ENCODE measurements around the gene LINGO3.
"Not testable (repeated sequence)": the region's sequence is repeated elsewhere in the genome, so short reads cannot be mapped to it uniquely, and the experiment has no call there.

The LINGO3 gene

GRCh38 chr19:2308114-2308556 is at the start of gene LINGO3:
LINGO3 (minus strand) TSS chr19:2308154; CDS start chr19:2291776, 16,378 bp downstream.
- no peak for DNase-seq (ENCODE audit: low read depth)

- DNase-seq (ENCODE audit: low read depth) = no peak
Measured at GRCh38 chr19:2356036-2356646, 48.2 kb upstream of the LINGO3 start.

- DNase-seq (ENCODE audit: low read depth) = no peak
Measured at GRCh38 chr19:2355168-2356035, 47.4 kb upstream of the LINGO3 start.

GRCh38 chr19:2354670-2355069 is 46.7 kb upstream of the LINGO3 start:
- no peak for DNase-seq (ENCODE audit: low read depth)

GRCh38 chr19:2353887-2354592 is 46.1 kb upstream of the LINGO3 start:
- no peak for DNase-seq (ENCODE audit: low read depth)

- DNase-seq (ENCODE audit: low read depth) = no peak
Measured at GRCh38 chr19:2353159-2353886, 45.4 kb upstream of the LINGO3 start.

GRCh38 chr19:2352121-2352520 is 44.2 kb upstream of the LINGO3 start:
- no peak for DNase-seq (ENCODE audit: low read depth)

- no peak for DNase-seq (ENCODE audit: low read depth)
Measured at GRCh38 chr19:2351591-2351990, 43.6 kb upstream of the LINGO3 start.

GRCh38 chr19:2350656-2351055 is 42.7 kb upstream of the LINGO3 start:
- DNase-seq (ENCODE audit: low read depth) = no peak

GRCh38 chr19:2349818-2350217 is 41.9 kb upstream of the LINGO3 start:
- DNase-seq (ENCODE audit: low read depth) = not testable (repeated sequence)

- DNase-seq (ENCODE audit: low read depth) = no peak
Measured at GRCh38 chr19:2345794-2346663, 38.1 kb upstream of the LINGO3 start.

- DNase-seq (ENCODE audit: low read depth) = no peak
Measured at GRCh38 chr19:2345076-2345475, 37.1 kb upstream of the LINGO3 start.

- DNase-seq (ENCODE audit: low read depth) = no peak
Measured at GRCh38 chr19:2344381-2344870, 36.5 kb upstream of the LINGO3 start.

GRCh38 chr19:2343289-2343982 is 35.5 kb upstream of the LINGO3 start:
- DNase-seq (ENCODE audit: low read depth) = no peak

- DNase-seq (ENCODE audit: low read depth) = no peak
Measured at GRCh38 chr19:2342656-2343288, 34.8 kb upstream of the LINGO3 start.

GRCh38 chr19:2341982-2342381 is 34.0 kb upstream of the LINGO3 start:
- no peak for DNase-seq (ENCODE audit: low read depth)

GRCh38 chr19:2341244-2341751 is 33.3 kb upstream of the LINGO3 start:
- DNase-seq (ENCODE audit: low read depth) = no peak

- no peak for DNase-seq (ENCODE audit: low read depth)
Measured at GRCh38 chr19:2340496-2341243, 32.7 kb upstream of the LINGO3 start.
